GM18868 (cell line): ENCODE data around the gene RCAN2.

Experiments
- ATAC-seq: cut with Tn5 transposase; IDR thresholded peaks from one replicate; pipeline ENCODE4 v1.9.1; 2021; ENCODE audit warnings: mild to moderate bottlenecking, moderate library complexity; ENCODE audit not compliant: unreplicated experiment

RCAN2 gene

DNA sequence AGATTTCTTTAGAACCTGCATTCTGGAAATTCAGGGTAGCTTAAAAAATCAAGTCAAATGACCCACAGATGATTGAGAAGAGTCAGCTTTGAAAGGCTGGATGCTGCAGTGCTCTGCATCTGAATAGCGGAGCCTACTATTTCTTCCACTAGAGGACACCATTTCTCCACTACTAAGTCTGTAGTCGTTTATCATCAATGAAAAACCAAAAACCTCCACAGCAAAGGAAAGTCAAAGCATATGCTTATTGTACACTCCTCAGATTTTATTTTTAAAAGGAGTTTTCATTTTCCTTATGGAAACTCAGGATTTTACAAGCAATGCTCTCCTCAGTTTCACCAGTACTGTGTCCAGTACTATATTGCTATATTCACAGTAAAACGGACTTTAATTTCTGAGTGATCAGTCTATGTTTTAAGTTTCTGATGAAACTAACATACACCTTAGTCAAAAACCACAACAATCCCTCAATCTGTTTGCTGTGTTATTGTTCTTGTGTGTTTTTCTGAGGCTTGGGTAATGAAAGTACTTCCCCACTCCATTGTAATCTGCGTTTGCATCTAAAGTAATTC is 269.9 kb downstream of the RCAN2 start:
- ATAC-seq, result peak; percentile 41

DNA sequence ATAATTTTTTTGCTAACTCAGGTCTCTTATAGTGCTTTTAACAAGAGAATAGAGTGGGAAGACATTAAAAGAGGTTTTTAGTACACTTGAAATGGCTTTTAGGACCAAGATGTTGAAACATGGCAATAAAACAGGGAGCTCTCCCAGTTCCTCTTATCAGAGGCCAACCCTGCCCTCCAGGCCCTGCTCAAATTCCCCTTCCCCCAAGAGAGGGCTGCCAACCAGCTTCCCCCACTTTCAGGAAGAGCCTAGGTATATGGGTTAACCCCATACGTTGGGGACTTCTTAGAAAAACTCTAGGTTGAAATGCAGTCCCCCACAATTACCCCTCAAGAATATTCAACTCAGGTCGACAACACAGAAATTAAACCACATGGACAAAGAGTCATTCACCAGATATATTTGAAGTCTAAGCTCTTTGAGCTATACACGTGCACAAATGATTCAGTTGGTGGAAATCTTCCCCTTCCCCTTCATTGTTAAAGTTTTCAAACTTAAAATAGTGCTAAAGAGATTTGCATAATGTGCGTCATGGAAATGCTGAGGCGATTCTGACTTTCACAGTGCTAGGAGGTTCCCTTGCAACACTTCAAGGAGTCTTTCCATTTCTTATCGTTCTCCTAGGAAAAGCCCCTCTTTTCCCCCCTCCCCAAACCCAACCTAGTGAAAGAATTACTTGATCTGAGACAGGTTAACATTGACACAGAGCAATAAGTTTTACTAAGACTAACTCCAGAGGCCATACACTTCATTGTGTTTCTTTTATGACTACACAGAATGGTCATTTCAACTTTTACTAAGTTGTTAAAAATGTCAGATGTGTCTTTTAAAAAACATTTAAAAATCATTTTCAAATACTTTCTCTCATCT is 270.7 kb downstream of the RCAN2 start:
- peak; percentile 58 for ATAC-seq

DNA sequence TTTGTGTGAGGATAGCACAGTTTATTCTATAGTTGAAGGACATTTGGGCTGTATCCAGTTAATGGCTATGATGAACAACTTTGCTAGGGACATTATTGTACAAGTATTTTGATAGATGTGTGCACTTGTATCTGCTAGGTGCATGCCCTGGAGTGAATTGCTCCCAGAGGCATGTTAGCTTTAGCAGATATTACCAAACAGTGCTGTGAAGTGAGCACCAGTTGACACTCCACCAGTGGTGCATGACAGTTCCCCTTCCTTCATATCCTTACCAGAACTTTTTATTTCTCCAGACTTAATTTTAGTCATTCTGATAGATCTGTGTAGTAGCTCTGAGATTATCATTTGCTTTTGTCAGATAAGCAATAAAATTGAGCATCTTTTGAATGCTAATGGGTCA is 271.6 kb downstream of the RCAN2 start:
- ATAC-seq, result no peak

DNA sequence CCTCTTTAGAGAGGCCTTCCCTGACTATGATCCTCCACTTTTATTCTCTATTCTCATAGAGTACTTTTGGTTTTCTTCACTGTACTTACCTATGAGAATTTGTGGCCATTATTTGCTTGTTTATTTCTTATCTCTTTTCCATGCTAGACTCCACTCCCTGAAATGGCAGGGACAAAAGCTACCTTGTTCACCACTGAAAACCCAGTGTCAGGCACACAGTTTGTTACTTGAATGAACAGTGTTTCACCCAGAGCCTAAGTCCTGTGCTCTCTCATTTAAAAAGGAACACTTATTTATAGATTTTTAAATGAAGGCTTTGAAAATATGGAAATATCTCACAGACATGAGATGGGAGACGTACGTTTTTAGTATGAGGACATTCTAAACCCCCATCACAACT is 272.8 kb downstream of the RCAN2 start:
- no peak for ATAC-seq

DNA sequence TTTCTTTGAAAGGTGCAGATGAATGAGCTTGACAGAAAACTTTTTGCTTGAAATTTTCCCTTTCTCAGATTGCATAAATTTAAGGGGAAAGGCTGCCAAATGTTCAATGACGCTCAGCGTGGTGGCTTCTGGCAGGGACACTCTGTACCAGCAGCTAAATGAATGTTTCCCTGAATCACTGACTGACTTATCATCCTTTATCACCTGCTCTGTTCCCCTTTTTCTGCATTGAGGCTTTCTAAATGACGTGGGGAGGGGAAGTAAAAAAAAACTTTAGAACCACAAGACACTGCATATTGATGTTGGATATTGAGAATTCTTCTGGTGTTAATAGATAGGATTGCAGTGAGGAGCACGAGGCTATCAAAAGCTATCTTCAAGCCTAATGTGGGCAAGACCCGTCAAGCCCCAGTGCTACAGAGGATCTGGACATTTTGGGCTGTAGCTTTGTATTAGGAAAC is 273.5 kb downstream of the RCAN2 start:
- ATAC-seq, result peak; percentile 74

DNA sequence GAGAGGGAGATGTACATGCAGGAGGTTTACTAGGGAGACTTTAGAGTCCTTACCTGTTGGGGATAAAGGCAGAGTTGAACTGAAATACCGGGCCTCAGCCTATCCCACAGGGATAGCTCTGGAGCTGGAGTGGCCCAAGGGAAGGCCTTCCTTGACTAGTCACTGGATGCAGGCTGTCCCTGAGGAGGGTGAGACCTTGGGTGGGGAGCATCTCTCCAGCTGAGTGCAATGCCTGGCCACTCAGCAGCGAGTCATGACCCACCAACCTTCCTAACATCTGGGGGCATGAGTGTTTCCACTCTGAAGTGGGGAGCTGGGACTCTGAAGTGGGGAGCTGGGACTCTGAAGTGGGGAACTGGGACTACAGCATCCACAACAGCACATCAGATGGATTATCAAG is 274.4 kb downstream of the RCAN2 start:
- ATAC-seq, result no peak

DNA sequence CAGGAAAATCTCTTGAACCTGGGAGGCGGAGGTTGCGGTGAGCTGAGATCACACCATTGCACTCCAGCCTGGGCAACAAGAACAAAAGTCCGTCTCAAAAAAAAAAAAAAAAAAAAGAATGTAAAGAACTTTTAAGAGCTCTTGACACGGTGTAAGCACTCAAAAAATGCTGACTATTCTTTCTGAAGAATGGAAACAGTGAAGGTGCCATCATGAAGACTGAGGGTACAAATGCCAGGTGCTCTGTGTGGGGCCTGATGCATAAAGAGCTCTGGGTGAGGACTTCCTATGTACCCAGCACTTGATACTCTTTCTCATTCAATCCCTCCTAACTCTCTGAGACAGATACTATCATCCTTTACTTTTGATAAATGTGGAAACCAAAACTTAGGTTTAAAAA is 275.5 kb downstream of the RCAN2 start:
- ATAC-seq, result no peak

DNA sequence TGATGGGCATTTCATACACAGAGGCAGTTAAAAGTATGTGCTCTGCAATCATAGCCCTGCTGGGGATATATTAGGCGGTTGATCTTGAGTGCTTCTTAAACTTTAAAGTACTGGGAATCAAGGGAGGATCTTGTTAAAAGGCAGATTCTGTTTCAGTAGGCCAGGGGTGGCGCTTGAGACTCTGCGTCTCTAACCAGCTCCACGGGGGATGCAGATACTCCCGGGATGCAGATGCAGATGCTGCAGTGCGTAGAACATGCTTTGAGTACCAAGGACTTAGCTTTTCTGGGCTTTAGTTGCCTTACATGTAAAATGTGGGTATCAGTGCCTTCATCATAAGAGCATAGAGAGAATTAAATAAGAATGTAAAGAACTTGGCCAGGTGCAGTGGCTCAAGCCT is 276.0 kb downstream of the RCAN2 start:
- no peak for ATAC-seq

DNA sequence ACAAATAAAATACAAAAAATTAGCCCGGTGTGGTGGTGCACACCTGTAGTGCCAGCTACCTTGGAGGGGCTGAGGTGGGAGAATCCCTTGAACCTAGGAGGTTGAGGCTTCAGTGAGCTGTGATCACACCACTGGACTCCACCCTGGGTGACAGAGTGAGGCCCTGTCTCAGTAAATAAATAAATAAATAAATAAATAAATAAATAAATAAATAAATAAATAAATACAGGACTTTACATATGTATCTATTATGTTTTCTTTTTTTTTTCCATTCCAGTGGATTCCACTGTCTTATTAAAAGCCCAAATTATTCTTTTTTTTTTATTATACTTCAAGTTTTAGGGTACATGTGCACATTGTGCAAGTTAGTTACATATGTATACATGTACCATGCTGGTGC is 279.3 kb downstream of the RCAN2 start:
- ATAC-seq, result no peak

DNA sequence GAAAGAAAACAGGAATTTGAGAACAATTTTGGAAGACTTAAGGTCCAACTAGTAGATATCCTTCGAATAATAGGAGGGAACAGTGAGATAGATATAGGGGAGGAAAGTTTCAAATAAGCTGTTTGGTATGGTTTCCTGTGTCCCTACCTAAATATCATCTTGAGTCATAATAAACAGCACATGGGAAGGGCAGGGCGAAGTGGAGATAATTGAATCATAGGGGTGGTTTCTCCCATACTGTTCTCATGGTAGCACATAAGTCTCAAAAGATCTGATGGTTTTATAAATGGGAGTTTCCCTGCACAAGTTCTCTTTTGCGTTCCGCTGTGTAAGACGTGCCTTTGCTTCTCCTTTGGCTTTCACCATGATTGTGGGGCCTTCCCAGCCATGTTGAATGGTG is 281.0 kb downstream of the RCAN2 start:
- no peak for ATAC-seq

DNA sequence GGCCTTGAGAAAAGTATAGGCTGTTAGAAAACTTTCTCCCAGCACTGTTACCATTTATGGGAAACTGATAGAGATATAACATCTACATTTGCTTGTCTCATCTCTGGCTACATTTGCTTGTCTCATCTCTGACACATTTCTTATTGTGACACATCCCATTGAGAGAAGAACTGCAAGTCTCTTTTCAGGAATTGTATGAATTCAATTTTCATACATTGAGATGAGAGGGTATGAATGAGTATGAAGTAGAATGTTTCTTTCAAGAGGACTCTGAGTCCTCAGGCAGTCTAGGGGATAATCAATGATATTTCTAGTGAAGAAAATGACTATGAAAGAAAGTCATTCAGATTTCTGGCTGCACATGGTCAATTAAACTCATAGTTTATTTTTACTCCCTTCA is 282.9 kb downstream of the RCAN2 start:
- no peak for ATAC-seq

DNA sequence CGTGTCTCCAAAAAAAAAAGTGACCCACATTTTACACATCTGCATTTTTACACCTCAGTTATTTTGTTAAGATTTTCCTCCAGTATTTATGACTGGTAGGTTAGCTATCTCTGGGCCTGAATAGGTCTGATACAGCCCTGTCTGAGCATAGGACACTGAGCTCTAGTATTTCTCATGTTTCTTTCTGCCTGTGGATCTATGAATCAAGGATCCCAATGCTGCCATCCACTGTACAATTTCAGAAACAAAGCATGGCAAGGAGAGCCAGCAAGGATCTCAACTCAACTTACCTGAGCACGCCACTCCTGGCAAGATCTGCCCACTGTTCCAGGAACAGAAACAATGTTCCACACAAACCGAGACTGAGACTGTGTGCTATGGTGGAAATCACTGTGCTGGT is 284.1 kb downstream of the RCAN2 start:
- no peak for ATAC-seq

DNA sequence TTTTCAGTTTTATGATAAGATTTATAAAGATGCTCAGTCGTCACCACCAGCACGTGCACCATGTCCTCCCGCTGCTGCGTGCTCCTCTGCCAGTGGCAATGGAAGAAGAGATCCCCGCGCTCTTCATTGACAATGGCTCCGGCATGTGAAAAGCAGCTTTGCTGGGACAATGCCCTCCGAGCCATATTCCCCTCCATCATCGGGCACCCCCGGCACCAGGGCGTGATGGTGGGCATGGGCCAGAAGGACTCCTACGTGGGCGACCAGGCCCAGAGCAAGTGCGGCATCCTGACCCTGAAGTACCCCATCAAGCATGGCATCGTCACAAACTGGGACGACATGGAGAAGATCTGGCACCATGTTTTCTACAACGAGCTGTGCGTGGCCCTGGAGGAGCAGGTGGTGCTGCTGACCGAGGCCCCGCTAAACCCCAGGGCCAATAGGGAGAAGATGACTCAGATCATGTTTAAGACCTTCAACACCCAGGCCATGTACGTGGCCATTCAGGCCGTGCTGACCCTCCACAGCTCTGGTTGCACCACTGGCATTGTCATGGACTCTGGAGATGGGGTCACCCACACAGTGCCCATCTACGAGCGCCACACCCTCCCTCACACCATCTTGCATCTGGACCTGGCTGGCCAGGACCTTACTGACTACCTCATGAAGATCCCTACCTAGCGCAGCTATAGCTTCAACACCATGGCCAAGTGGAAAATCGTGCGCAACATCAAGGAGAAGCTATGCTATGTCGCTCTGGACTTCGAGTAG is 286.2 kb downstream of the RCAN2 start:
- ATAC-seq, result no peak

DNA sequence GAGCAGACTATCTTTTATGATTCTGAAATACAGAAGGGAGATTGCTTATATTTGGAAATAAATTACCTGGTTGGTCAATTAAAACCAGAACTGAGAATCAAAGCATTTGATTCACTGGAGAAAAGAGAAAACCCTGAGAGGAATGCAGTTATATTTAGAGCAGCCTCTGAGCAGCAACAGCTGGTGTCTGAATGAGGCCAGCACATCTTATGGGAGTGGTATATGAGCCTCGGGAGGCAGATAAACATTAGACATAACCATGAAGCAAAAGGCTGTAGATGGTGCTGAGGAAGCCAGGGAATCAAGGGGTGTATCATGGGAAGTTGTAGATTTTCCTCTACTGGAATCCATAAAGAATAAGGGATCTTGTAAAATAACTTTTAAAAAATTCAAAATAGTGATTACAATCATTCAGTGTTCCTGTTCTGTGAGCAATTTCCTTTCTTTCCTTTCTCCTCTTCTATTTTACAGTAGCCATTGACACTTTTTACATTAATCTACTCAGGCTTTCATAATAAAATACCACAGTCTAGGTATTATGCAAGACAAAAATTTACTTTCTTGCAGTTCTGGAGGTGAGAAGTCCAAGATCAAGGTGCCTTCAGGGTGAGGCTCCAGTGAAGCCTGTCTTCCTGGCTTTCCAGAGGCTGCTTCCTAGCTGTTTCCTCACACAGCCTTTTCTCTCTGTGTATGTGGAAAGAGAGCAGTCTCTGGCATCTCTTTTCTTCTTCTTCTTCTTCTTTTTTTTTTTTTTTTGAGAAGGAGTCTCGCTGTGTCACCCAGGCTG is 287.7 kb downstream of the RCAN2 start:
- no peak for ATAC-seq

DNA sequence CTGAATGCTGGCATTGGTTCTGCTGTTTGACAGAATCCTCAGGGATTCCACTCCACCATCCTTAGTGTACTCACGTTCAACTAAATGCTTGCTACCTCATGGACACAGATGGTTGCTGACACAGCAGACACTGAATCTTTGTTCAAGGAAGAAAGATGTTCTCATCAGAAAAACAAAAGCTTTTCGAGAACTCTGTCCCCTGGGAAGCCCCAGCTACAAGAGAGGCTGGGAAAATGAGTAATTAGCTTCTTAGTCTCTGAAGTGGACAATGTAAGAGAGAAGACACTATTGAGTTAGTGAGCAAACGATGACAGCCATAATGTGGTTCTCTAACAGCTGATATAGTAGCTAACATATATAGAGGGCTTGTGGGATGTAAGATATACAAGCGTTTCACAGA is 289.5 kb downstream of the RCAN2 start:
- peak; percentile 63 for ATAC-seq

DNA sequence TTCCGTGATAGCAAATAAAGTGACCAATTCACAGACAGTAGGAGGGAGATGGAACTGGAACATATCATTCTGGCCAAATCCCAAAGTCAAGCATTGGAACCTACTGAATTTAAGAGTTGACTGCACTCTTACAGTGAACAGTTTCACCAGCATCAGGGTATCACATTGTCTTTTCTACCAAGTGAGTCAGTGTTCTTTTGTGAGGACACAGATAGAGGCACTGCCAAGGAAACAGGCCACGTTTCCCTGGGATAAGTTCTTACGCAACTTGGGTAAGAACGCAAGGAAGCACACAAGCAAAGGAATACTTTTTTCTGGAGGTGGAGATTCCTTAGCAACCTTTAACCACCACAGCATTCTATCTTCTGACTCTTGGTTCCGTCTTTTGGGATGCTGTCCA is 291.9 kb downstream of the RCAN2 start:
- no peak for ATAC-seq

DNA sequence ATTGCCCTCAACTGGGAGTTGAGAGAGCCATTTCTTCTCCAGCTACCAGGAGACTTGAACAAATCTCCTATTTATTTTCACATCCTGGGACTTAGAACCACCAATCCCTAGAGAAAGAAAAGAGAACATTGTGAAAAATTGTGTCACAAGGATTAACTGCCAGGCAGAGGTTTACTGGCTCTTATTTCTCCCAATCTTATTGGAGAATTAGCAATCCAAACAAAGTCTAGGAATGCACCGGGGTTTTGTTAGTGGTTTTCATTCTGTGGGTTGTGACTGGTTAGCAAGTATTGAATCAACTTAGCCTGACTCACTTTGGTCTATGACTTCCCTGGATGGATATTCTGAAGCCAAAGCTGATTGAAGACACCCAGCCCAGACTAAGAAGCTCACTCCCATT is 299.3 kb downstream of the RCAN2 start:
- ATAC-seq, result no peak

DNA sequence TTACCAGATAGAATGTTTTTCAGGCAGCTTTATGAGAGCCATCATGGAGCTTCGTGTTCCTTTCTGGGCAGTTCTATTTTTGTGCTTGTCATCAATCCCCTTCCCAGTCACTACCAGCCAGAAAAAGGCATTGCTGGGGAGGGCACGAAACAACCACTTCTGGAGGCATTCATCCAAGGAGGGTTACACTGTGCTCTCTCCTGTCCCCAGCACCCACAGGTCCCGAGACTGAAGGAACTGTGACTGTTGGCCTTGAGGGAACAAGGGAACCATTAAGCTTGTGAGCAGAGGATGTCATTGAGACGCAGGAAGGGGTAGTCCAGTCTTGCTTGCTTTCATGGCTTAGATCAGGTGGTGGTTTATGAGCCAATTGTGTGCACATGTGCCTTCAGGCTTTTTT is 300.4 kb downstream of the RCAN2 start:
- ATAC-seq, result no peak

DNA sequence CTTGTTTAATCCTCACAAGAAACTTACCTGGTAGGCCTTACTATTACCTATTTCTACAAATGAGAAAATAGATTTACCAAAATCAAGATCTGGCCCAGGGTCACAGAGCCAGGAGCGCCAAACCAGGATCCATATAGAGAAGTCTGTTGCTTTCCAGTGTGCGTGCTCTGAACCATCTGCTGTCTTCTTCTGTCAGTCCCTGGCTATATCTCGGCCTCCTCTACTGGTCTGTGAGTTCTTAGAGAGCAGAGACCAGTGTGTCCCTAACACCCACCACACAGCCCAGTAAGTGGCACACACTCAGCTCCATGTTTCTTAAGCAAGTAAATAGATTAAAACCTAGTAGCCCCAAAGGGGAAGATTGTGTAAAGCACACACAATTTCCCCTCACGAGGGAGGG is 301.5 kb downstream of the RCAN2 start:
- ATAC-seq, result no peak

DNA sequence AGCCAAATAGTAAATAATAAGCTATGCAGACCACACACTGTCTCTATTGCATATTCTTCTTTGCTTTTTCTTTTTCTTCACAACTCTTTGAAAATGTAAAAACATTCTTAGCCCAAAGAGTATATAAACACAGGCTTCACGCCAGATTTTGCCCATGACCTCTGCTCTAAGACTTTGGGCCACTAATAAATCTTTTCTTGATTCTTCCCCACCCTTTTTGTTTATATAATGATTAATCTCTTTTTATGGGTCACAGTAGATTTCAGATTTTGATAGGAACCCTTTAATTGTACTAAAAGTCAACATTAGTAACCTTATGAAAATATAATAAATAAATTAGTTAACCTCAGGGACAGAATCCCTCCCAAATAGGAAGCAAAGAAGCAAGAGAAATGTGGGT is 304.7 kb downstream of the RCAN2 start:
- no peak for ATAC-seq

DNA sequence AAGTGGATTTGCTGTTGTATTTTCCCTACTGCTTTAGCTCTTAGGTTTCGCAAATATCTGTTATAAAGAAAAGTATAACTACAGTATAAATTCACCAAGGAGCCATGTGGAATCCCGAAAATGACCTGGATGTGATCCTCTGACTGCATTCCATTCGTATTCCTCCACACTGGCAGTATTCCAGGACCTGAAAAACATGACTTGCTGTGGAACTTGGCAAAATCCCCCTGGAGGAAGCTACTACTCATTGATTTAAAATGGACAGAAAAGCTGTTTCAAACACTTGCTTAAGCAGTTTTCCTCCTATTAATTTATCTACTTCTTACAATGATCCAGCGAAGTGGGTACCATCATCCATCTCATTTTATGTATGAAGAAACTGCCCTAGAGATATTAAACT is 307.1 kb downstream of the RCAN2 start:
- no peak for ATAC-seq
